Measurements from ENCODE around the gene MT1A. TPM values are rescaled to one million over a fixed set of nuclear protein-coding genes. Genes with fewer than 3 reads are reported as not detected.
"Not testable (repeated sequence)": the region's sequence is repeated elsewhere in the genome, so short reads cannot be mapped to it uniquely, and the experiment has no call there.

MT1A gene
- total RNA-seq, 1 donor from 2014 or later: 2.3 TPM

GRCh38 chr16:56608876-56609462 is 29.5 kb upstream of the MT1A start:
- ATAC-seq: no peak
- intact Hi-C loops (cut with micrococcal nuclease): loop anchor here (10.0 kb wide), 1 partner anchor 76 kb away; the partner anchor contains the start of gene MT1X

GRCh38 chr16:56609463-56609921 is 29.0 kb upstream of the MT1A start:
- ATAC-seq (peak; percentile 8), DNase-seq (peak; percentile 48)
- intact Hi-C loops (cut with micrococcal nuclease): loop anchor here (10.0 kb wide), 1 partner anchor 75 kb away; the partner anchor contains the start of gene MT1X

More at GRCh38 chr16:56608876-56609462, 29.5 kb upstream of the MT1A start:
- peak; percentile 35 for DNase-seq

DNA sequence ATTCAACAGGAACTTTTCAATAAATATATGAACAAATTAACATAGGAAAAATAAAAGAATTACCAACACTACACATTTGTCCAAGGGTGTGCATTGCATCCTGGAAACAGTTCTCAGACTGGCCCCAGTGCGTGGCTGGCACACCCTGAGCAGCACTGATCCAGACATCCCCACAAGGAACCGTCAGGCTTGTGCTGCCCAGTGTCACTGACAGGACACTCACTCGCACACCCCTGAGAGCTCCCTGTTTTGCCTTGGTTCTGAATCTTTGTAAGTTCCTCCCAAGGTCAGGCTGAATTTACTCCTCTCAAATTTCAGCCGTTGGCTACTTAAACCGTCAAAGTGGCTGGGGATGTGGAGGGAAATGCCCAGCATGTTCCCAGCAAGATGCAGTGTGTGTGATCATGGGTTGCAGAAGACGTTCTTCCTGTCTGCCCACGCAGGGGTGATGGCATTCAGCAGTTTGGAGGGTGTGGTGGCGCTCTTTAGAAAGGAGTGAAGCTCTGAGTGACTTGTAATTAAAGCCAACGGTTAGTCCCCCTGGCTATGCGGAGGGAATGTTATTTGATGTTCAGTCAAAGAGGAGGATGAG is 28.4 kb upstream of the MT1A start:
- intact Hi-C loops (cut with micrococcal nuclease): no loop called here
- peak; percentile 12 for ATAC-seq
- peak; percentile 53 for DNase-seq

- DNase-seq: no peak
- ATAC-seq: no peak
- intact Hi-C loops (cut with micrococcal nuclease): no loop called here
Observed at GRCh38 chr16:56610609-56611111, 27.8 kb upstream of the MT1A start.

GRCh38 chr16:56611281-56611833 is 27.1 kb upstream of the MT1A start:
- ATAC-seq (peak; percentile 67), DNase-seq (peak; percentile 75)
- intact Hi-C loops (cut with micrococcal nuclease): no loop called here

- DNase-seq (no peak), ATAC-seq (no peak)
- intact Hi-C loops (cut with micrococcal nuclease): no loop called here
Observed at GRCh38 chr16:56613706-56614105, 24.8 kb upstream of the MT1A start.

GRCh38 chr16:56614549-56614991 is 23.9 kb upstream of the MT1A start:
- no peak for ATAC-seq
- intact Hi-C loops (cut with micrococcal nuclease): no loop called here
- no peak for DNase-seq

GRCh38 chr16:56615353-56615752 is 23.1 kb upstream of the MT1A start:
- ATAC-seq (no peak), DNase-seq (no peak)
- intact Hi-C loops (cut with micrococcal nuclease): no loop called here

- intact Hi-C loops (cut with micrococcal nuclease): no loop called here
- ATAC-seq (peak; percentile 10), DNase-seq (no peak)
Observed at GRCh38 chr16:56616608-56617211, 21.8 kb upstream of the MT1A start.

GRCh38 chr16:56617212-56618085 is 21.0 kb upstream of the MT1A start:
- DNase-seq: peak; percentile 92
- intact Hi-C loops (cut with micrococcal nuclease): no loop called here
- peak; percentile 96 for ATAC-seq

DNA sequence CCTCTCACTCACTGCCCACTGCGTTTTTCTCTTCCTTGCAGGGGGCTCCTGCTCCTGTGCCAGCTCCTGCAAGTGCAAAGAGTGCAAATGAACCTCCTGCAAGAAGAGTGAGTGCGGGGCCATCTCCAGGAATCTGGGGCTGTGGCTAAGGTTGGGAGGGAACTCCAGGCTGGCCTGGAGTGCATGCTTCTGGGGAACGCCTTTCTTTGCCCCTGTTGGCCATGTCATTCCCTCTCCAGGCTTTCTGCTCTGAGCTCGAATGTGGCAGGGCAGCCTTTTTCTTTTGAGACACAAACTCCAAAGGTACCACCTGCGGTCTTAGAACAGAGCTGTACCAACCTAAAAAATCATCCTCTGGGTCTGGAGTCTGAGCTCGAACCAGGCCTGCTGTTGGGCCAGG is 20.3 kb upstream of the MT1A start:
- intact Hi-C loops (cut with micrococcal nuclease): no loop called here
- ATAC-seq: no peak
- DNase-seq: no peak

DNA sequence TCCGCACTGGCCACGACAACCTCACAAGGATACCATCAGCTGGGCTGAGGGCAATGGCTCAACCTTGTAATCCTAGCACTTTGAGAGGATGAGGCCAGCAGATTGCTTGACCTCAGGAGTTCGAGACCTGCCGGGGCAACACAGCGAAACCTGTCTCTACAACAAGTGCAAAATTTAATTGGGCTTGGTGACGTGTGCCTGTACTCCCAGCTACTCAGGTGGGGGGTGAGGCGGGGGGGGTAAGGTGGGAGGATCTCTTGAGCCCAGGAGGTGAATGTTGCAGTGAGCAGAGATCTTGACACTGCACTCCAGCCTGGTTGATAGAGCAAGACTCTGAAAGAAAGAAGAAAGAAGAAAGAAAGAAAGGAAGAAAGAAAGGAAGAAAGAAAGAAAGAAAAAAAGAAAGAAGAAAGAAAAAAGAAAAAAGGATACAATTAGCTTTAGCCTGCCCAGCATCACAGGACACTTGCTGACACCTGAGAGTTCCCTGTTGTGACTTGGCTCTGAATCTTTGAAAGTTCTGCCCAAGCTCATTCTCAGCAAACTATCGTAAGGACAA is 18.0 kb upstream of the MT1A start:
- DNase-seq: no peak
- intact Hi-C loops (cut with micrococcal nuclease): no loop called here
- no peak for ATAC-seq

GRCh38 chr16:56621665-56622445 is 16.6 kb upstream of the MT1A start:
- intact Hi-C loops (cut with micrococcal nuclease); ATAC-seq; DNase-seq: not testable (repeated sequence)

GRCh38 chr16:56623184-56623583 is 15.3 kb upstream of the MT1A start:
- ATAC-seq; intact Hi-C loops (cut with micrococcal nuclease); DNase-seq: not testable (repeated sequence)

DNA sequence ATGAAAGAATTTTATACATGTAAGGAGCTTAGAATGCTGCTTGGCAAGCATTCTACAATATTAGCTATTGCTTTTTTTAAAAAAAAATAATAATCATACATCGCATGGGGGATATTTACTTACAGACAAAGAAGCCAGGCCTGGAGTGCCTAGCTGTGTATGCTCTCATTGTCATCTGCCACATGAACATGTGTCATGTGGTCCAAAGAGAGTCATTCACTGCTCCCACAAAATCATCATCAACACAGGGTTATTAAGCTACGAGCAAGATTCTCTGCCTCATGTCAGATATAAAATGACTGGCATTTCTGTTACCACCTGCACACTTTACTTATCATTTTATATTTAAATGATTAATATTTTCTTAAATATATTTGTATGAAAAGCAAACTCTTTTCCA is 14.8 kb upstream of the MT1A start:
- DNase-seq (no peak), ATAC-seq (no peak)
- intact Hi-C loops (cut with micrococcal nuclease): no loop called here

DNA sequence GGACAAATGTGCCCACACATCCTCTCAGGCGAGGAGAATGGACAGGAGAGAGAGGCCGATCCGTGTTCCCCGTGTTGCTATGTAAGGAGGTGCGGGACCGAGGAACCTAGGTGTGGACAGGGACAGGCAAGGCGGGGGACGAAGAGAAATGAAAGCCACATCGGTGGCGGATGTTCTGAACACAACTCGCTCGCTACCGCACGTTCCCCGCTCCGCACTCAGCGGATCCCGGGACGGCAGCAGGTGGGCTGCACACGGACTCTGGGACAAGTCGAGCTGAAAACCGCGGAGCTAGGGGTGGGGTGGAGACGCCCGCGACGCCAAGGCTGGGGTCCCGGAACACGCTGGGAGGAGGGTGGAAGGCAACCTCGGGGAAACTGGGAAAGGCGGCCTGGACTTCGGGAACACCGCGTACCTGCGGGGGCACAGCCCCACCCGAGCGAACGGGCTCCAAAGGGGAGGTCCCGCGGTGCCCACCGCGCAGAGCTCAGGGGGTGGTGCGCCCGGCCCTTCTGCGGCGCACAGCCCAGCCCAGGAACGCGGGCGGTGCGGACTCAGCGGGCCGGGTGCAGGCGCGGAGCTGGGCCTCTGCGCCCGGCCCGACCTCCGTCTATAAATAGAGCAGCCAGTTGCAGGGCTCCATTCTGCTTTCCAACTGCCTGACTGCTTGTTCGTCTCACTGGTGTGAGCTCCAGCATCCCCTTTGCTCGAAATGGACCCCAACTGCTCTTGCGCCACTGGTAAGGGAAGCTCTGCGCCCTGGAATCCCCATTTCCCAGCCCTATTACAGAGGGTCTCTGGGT is 13.1 kb upstream of the MT1A start, which contains the start of gene MT1E:
Gene MT1E, plus strand, starts transcription at position 642 of the 803 bp plus-strand sequence. Its CDS starts 71 bp downstream, at position 713.
- intact Hi-C loops (cut with micrococcal nuclease): no loop called here

More for the DNA sequence above, 13.1 kb upstream of the MT1A start, which contains the start of gene MT1E:
- ATAC-seq (peak; percentile 94), DNase-seq (peak; percentile 93)

All from left ventricle myocardium superior (tissue), 1 donor.